GM12865 (cell line): ENCODE results near the gene AP2A1.

Source experiments
- DNase-seq: peaks from one replicate; pipeline ENCODE4 v3.0.0; 2010; ENCODE audit warnings: low read depth
- H3K4me3 ChIP-seq: 2 replicates; pipeline ENCODE4 v1.5.1; 2011; ENCODE audit warnings: mild to moderate bottlenecking, low read depth, low read length, control low read depth
- CTCF ChIP-seq: IDR thresholded peaks from 2 replicates; pipeline ENCODE4 v1.5.1; 2011; ENCODE audit warnings: low read length, control low read depth, low read depth, inconsistent platforms; ENCODE audit not compliant: insufficient read depth; ENCODE audit errors: missing control alignments

AP2A1 gene

GRCh38 chr19:49854378-49855263 is 87.8 kb downstream of the AP2A1 start:
- DNase-seq: no peak
- no peak for TF ChIP-seq CTCF
- no peak overlapping the region for H3K4me3 ChIP-seq

- no peak for DNase-seq
- TF ChIP-seq CTCF: no peak
- H3K4me3 ChIP-seq: no peak overlapping the region
Measured at GRCh38 chr19:49855277-49855675, 88.5 kb downstream of the AP2A1 start.

- H3K4me3 ChIP-seq: no peak overlapping the region
- no peak for TF ChIP-seq CTCF
- DNase-seq: peak; percentile 10
Measured at GRCh38 chr19:49855676-49856573, 89.1 kb downstream of the AP2A1 start.

- no peak for DNase-seq
- H3K4me3 ChIP-seq: no peak overlapping the region
- TF ChIP-seq CTCF: no peak
Measured at GRCh38 chr19:49856574-49857021, 89.8 kb downstream of the AP2A1 start.
